IgD-negative memory B cell (primary cell): ENCODE results near the gene APOL3. TPM values are rescaled to one million over a fixed set of nuclear protein-coding genes. Genes with fewer than 3 reads are reported as not detected.
A peak's percentile ranks its signal among the peaks of the same experiment; 100 is the strongest.
"Not testable (repeated sequence)": the region's sequence is repeated elsewhere in the genome, so short reads cannot be mapped to it uniquely, and the experiment has no call there.

ENCODE experiments used
- H3K27ac Mint-ChIP-seq, 3 donors: one replicate each; pipeline ENCODE4 v1.8.0; 2020 to 2022; ENCODE audit warnings: mild to moderate bottlenecking in 3 of 3, mixed read lengths in 3 of 3, moderate library complexity in 1 of 3
- H3K27me3 Mint-ChIP-seq: one replicate; pipeline ENCODE4 v1.8.0; 2021; ENCODE audit warnings: mixed read lengths
- H3K36me3 Mint-ChIP-seq: one replicate; pipeline ENCODE4 v1.8.0; 2020; ENCODE audit warnings: mild to moderate bottlenecking, mixed read lengths
- H3K4me1 Mint-ChIP-seq, 3 donors: one replicate each; pipeline ENCODE4 v1.8.0; 2020 to 2022; ENCODE audit warnings: mixed read lengths in 3 of 3, mild to moderate bottlenecking in 1 of 3
- H3K4me3 Mint-ChIP-seq, 4 donors: one replicate each; pipeline ENCODE4 v1.8.0; 2020 to 2022; ENCODE audit warnings: mild to moderate bottlenecking in 4 of 4, mixed read lengths in 4 of 4, moderate library complexity in 3 of 4
- H3K9me3 Mint-ChIP-seq, 3 donors: one replicate each; pipeline ENCODE4 v1.8.0; 2020 to 2021; ENCODE audit warnings: mixed read lengths in 3 of 3, mild to moderate bottlenecking in 1 of 3
- polyA plus RNA-seq: library from polyadenylated mRNA; unstranded; fragments of 300-500 nt; fragmentation: Illumina TruSeq; gene quantifications from one replicate; pipeline ENCODE4 v1.2.3, GENCODE V29; 2021

APOL3 gene, protein sequence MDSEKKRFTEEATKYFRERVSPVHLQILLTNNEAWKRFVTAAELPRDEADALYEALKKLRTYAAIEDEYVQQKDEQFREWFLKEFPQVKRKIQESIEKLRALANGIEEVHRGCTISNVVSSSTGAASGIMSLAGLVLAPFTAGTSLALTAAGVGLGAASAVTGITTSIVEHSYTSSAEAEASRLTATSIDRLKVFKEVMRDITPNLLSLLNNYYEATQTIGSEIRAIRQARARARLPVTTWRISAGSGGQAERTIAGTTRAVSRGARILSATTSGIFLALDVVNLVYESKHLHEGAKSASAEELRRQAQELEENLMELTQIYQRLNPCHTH
- polyA plus RNA-seq = 52.0 TPM

GRCh38 chr22:36160499-36160942 is at the start of gene APOL3:
APOL3 (minus strand) TSS chr22:36160755; CDS start chr22:36149055, 11,700 bp downstream.
- peak within 1 kb of the TSS; percentile 89 to 97 (median 95) for H3K4me3 Mint-ChIP-seq
- no peaks in the 10 kb centered on the region for H3K9me3 Mint-ChIP-seq
- no peaks in the 10 kb centered on the region for H3K27me3 Mint-ChIP-seq
- peaks cover 60 to 83% (median 74%) of the 10 kb centered on the region in 3 donors for H3K4me1 Mint-ChIP-seq
- no peaks in the 10 kb centered on the region for H3K36me3 Mint-ChIP-seq
- H3K27ac Mint-ChIP-seq = peak within 1 kb of the TSS; percentile 94 to 97 (median 95)

DNA sequence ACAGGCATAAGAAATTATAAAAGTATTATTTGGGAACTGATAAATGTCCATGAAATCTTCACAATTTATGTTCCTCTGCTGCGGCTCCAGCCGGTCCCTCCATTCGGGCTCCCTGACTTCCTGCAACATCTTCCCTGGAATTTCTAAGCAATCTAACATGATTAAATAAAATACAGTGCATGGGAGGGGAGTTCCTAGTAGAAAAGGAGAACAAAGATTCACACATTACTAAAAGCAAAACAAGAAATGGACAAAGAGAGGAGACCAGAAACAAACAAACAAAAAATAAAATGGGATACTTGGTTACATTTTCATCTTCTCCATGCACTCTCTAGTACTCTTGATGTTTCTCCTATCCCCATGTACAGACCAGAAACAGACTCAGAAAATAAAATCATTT is 49.7 kb upstream of the APOL3 start:
- H3K36me3 Mint-ChIP-seq = no peaks in the 10 kb centered on the region
- peaks cover 12% of the 10 kb centered on the region for H3K27me3 Mint-ChIP-seq
- no peak overlapping the region for H3K27ac Mint-ChIP-seq
- no peak overlapping the region for H3K4me3 Mint-ChIP-seq
- H3K9me3 Mint-ChIP-seq = peaks cover 0 to 5% (median 0%) of the 10 kb centered on the region in 3 donors
- H3K4me1 Mint-ChIP-seq = peaks cover 0 to 13% (median 12%) of the 10 kb centered on the region in 3 donors

DNA sequence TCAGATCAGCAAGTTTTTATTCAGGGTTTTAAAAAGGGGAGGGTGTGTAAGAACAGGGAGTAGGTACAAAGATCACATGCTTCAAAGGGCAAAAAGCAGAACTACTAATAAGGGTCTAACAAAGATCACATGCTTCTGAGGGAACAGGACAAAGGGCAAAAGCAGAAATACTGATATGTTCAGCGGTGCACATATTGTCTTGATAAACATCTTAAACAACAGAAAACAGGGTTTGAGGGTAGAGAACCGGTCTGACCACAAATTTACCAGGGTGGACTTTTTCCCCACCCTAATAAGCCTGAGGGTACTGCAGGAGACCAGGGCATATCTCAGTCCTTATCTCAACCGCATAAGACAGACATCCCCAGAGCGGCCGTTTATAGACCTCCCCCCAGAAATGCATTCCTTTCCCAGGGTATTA is 48.9 kb upstream of the APOL3 start:
- Mint-ChIP-seq H3K4me1 (peaks cover 0 to 16% (median 15%) of the 10 kb centered on the region in 3 donors), H3K27ac (peak overlapping the region in 1 of 3 donors; percentile 72), H3K4me3 (peak overlapping the region in 1 of 4 donors; percentile 56), H3K27me3 (peaks cover 12% of the 10 kb centered on the region)
- H3K36me3 Mint-ChIP-seq, H3K9me3 Mint-ChIP-seq: not testable (repeated sequence)

- Mint-ChIP-seq H3K9me3 (peaks cover 0 to 5% (median 0%) of the 10 kb centered on the region in 3 donors), H3K27ac (peak overlapping the region in 1 of 3 donors; percentile 43), H3K27me3 (peaks cover 12% of the 10 kb centered on the region), H3K4me3 (peak overlapping the region in 1 of 4 donors; percentile 56), H3K4me1 (peaks cover 0 to 18% (median 16%) of the 10 kb centered on the region in 3 donors), H3K36me3 (no peaks in the 10 kb centered on the region)
These were observed 48.4 kb upstream of the APOL3 start for GRCh38 chr22:36208914-36209313.

- H3K27ac Mint-ChIP-seq = no peak overlapping the region
- H3K4me3 Mint-ChIP-seq = no peak overlapping the region
- H3K4me1 Mint-ChIP-seq = peaks cover 0 to 18% (median 15%) of the 10 kb centered on the region in 3 donors
These were observed 47.7 kb upstream of the APOL3 start for GRCh38 chr22:36208162-36208765.

DNA sequence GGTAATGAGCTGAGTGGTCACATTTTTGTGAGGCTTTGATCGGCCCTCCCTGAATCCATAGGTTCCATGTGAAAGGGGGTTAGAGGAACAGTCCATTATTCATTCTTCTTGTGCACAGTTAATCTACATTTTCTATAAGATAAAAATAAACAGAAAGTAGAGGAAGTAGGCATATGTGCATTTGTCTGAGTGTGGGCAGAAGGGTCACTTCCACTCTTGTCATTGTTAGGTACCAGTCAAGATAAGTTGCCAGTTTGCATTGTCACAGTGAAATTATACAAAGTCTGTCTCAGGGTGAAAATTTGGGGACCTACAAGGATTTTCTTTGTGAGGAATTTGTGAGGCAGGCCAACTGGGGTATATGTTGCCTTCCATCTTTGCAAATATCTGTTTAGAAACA is 45.7 kb upstream of the APOL3 start:
- Mint-ChIP-seq H3K36me3 (no peaks in the 10 kb centered on the region), H3K27ac (no peak overlapping the region), H3K27me3 (peaks cover 4% of the 10 kb centered on the region), H3K9me3 (peaks cover 0 to 5% (median 0%) of the 10 kb centered on the region in 3 donors), H3K4me3 (no peak overlapping the region), H3K4me1 (peaks cover 0 to 18% (median 13%) of the 10 kb centered on the region in 3 donors)

More at GRCh38 chr22:36208162-36208765, 47.7 kb upstream of the APOL3 start:
- Mint-ChIP-seq H3K36me3 (no peaks in the 10 kb centered on the region), H3K9me3 (peaks cover 0 to 5% (median 0%) of the 10 kb centered on the region in 3 donors), H3K27me3 (peaks cover 11% of the 10 kb centered on the region)

DNA sequence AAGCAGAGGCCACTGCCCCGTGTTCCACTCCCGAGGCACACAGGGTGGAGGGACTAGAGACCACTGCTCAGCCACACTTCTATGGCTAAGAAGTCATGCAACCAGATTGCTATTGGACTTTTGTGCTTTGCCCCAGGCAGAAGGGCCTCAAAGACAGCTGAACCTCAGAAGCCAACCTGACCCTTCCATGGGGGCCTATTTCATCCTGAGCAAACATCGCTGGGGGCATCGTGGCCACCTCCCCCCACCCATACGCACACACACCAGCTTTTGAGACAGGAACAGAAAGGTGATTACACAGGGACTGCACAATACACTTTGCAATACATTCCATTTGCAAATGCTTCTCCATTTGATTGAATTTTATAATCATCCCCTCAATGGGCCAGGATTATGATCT is 45.0 kb upstream of the APOL3 start:
- not testable (repeated sequence) for H3K27ac Mint-ChIP-seq, H3K9me3 Mint-ChIP-seq, H3K36me3 Mint-ChIP-seq, H3K27me3 Mint-ChIP-seq, H3K4me3 Mint-ChIP-seq
- H3K4me1 Mint-ChIP-seq = peaks cover 0 to 21% (median 11%) of the 10 kb centered on the region in 3 donors

DNA sequence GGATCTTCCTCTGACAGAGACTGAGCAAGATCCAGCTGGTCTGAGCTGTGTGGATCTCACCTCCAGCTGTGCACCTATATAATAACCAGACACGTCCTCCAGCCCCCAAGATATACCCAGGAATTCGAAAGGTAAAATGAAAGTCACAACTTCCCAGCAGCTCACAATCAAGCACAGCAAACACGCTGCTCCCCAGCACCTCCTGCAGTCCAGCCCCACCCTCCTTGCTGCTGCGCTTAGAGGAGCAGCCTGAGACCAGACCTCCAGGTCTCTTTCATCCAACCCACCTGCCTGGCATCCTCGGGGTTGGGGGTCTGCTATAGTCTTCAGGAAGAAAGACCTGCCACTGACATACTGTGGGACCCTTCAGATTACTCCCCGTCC is 44.1 kb upstream of the APOL3 start:
- Mint-ChIP-seq H3K27ac (peak overlapping the region in 1 of 3 donors; percentile 9), H3K36me3 (no peaks in the 10 kb centered on the region), H3K4me1 (peaks cover 0 to 19% (median 11%) of the 10 kb centered on the region in 3 donors), H3K4me3 (peak overlapping the region in 2 of 4 donors; percentile 32 to 84), H3K9me3 (peaks cover 0 to 5% (median 0%) of the 10 kb centered on the region in 3 donors), H3K27me3 (peaks cover 6% of the 10 kb centered on the region)

GRCh38 chr22:36204001-36204631 is 43.6 kb upstream of the APOL3 start:
- peaks cover 0 to under 1% (median 0%) of the 10 kb centered on the region in 3 donors for H3K9me3 Mint-ChIP-seq
- H3K4me1 Mint-ChIP-seq = peaks cover 0 to 19% (median 7%) of the 10 kb centered on the region in 3 donors
- no peaks in the 10 kb centered on the region for H3K36me3 Mint-ChIP-seq
- H3K4me3 Mint-ChIP-seq = peak overlapping the region in 1 of 4 donors; percentile 84
- H3K27me3 Mint-ChIP-seq = peaks cover 6% of the 10 kb centered on the region
- H3K27ac Mint-ChIP-seq = no peak overlapping the region

DNA sequence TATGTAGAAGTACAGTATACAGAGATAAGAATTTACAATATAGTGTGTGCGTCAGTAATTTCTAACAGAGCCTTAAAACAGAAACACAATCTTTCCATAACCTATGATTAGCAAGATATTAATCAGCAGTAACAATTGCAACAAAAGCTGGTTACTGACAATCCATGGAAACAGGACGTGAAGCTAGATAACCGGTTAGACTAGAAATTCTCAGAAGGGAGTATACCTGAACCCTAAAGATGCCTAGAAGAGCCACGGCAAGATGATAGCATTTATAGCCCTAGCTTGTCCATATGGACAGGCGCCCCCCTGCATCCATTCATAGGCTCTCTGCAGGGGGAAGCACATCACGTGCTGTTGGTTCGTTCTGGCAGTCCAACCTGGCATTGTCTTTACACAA is 42.9 kb upstream of the APOL3 start:
- H3K9me3 Mint-ChIP-seq, H3K27me3 Mint-ChIP-seq, H3K36me3 Mint-ChIP-seq, H3K27ac Mint-ChIP-seq: not testable (repeated sequence)
- Mint-ChIP-seq H3K4me1 (peaks cover 0 to 19% (median 7%) of the 10 kb centered on the region in 3 donors), H3K4me3 (peak overlapping the region in 1 of 4 donors; percentile 39)

GRCh38 chr22:36202906-36203305 is 42.4 kb upstream of the APOL3 start:
- H3K36me3 Mint-ChIP-seq, H3K27ac Mint-ChIP-seq, H3K4me3 Mint-ChIP-seq, H3K9me3 Mint-ChIP-seq: not testable (repeated sequence)
- peaks cover 13% of the 10 kb centered on the region for H3K27me3 Mint-ChIP-seq
- peaks cover 0 to 23% (median 8%) of the 10 kb centered on the region in 3 donors for H3K4me1 Mint-ChIP-seq

DNA sequence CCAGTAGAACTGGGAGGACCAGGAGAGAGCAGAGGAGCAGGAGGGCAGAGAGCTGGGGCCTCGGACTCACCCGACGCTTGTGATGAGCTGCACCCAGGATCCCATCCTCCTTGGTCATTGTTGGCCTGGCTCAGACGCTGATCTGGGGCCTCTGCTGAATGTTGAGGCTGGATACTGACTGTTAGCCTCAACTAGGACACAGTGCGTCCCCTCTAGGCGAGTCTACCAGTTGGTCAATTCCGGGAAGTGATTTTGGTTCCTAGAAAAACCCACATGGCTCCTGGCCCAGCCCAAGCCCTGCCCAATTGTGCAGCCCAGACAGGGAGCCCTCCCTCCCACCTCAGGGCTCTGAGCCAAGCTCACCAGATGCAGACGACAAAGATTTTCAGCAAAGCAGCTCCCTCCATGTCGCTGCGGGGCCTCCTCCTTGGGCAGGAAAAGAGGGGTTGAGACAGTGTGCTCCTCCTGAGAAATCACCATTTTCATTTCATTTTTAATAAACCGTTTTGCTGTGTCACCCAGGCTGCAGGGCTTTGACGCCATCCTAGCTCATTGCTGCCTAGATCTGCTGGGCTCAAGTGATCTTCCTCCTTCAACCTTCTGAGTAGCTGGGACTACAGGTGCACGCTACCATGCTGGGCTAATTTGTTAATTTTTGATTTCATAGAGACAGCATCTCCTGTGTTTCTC is 41.2 kb upstream of the APOL3 start, which contains the start of gene APOL4:
Gene APOL4 (minus strand): TSS at position 180 of the 690 bp plus-strand sequence. CDS start 75 bp downstream, at position 105.
- H3K4me3 Mint-ChIP-seq = no peak within 1 kb of the TSS
- peaks cover 2 to 26% (median 12%) of the 10 kb centered on the region in 3 donors for H3K4me1 Mint-ChIP-seq
- no peak within 1 kb of the TSS for H3K27ac Mint-ChIP-seq
- no peaks in the 10 kb centered on the region for H3K9me3 Mint-ChIP-seq
- no peaks in the 10 kb centered on the region for H3K36me3 Mint-ChIP-seq
- peaks cover 19% of the 10 kb centered on the region for H3K27me3 Mint-ChIP-seq

DNA sequence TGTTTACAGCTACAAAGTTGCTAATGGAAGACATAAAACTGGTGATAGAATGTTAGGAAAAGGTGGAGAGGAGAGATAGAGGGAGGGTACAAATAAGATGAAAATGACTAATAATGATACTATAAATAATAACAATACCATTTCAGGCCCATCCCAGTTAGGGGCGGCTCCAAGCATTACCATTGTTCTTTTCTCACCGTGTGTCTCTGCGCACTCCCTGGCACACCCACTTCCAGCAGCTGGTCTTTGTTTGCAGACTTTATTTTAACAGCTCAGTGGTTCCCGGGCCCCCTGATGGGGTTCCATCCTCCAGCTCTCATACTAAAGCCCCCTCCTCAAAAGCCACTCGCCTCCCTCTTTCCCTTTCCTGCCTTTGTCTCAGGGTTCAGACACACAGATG is 40.5 kb upstream of the APOL3 start:
- Mint-ChIP-seq H3K27me3 (peaks cover 19% of the 10 kb centered on the region), H3K4me1 (peaks cover 2 to 22% (median 11%) of the 10 kb centered on the region in 3 donors)
- H3K4me3 Mint-ChIP-seq, H3K27ac Mint-ChIP-seq, H3K9me3 Mint-ChIP-seq, H3K36me3 Mint-ChIP-seq: not testable (repeated sequence)

- Mint-ChIP-seq H3K4me1 (peaks cover 2 to 17% (median 5%) of the 10 kb centered on the region in 3 donors), H3K36me3 (no peaks in the 10 kb centered on the region), H3K9me3 (no peaks in the 10 kb centered on the region), H3K4me3 (no peak overlapping the region), H3K27ac (no peak overlapping the region), H3K27me3 (peaks cover 19% of the 10 kb centered on the region)
These were observed 38.5 kb upstream of the APOL3 start for GRCh38 chr22:36199001-36199551.
